HepG2 (cell line): ENCODE data around the gene TEX14. TPM values are rescaled to one million over a fixed set of nuclear protein-coding genes. Genes with fewer than 3 reads are reported as not detected.

ENCODE experiments used
- ATAC-seq: fragments of 200-7000 bp; cut with Tn5 transposase; 3 replicates; pipeline ENCODE4 v1.9.1; 2020; ENCODE audit warnings: mild to moderate bottlenecking, moderate library complexity
- BruUV-seq: library from RNA; stranded (reverse); fragments of 400-500 nt; replicated peaks from 2 replicates; lab custom pipeline; 2021; lab: Mats Ljungman, UMichigan
- CTCF ChIA-PET: fragments of 300-600 bp; formaldehyde crosslinking; extraction: SDS; loops from one replicate; lab custom pipeline; 2021; ENCODE audit warnings: low total read pairs, inconsistent platforms, low intra/inter-chr PET ratio; lab: Yijun Ruan, JAX
- POLR2A ChIA-PET: fragments of 350-600 bp; sonication (Branson Sonifier 250); formaldehyde crosslinking; loops from one replicate; lab custom pipeline; 2020; ENCODE audit warnings: antibody characterized with exemption, inconsistent platforms; lab: Yijun Ruan, JAX
- DNase-seq: peaks from one replicate; pipeline ENCODE4 v3.0.0-alpha.2; 2015; ENCODE audit warnings: low spot score
- FAIRE-seq: peaks from 3 replicates; lab custom pipeline; 2011; peaks lifted over from hg19 to GRCh38; lab: Jason Lieb, UNC
- H2AFZ ChIP-seq: one replicate; pipeline ENCODE4 v1.6.1; 2011; ENCODE audit warnings: low read length, inconsistent platforms
- H3K27ac ChIP-seq: fragments of 300-600 bp; 3 replicates; pipeline ENCODE4 v1.8.0; 2011; ENCODE audit warnings: mixed run types, mild to moderate bottlenecking, mixed read lengths, low read length, inconsistent platforms; ENCODE audit not compliant: insufficient read depth; ENCODE audit errors: extremely low read length
- H3K27me3 ChIP-seq, 2 experiments: fragments of 200-600 bp in 1 of 2; 2 replicates in 1 of 2; 3 replicates in 1 of 2; pipeline versions ENCODE4 v1.6.0 to v1.8.0; 2011; ENCODE audit warnings: low read length in 2 of 2, mild to moderate bottlenecking in 2 of 2, moderate library complexity in 2 of 2, inconsistent platforms in 1 of 2; ENCODE audit not compliant: insufficient read depth in 2 of 2, control insufficient read depth in 1 of 2
- H3K36me3 ChIP-seq, 2 experiments: fragments of 200-600 bp in 1 of 2; replicated peaks in 1 of 2; 2 replicates in 1 of 2; 3 replicates in 1 of 2; pipeline versions ENCODE4 v1.5.1 to v1.8.0; 2011; ENCODE audit warnings: low read length in 2 of 2, inconsistent platforms in 1 of 2; ENCODE audit not compliant: insufficient read depth in 2 of 2, control insufficient read depth in 1 of 2
- H3K4me1 ChIP-seq: 2 replicates; pipeline ENCODE4 v1.5.1; 2012; ENCODE audit warnings: low read length, inconsistent platforms; ENCODE audit not compliant: insufficient read depth
- H3K4me2 ChIP-seq: 2 replicates; pipeline ENCODE4 v1.6.0; 2011; ENCODE audit warnings: low read depth, low read length, inconsistent platforms
- H3K4me3 ChIP-seq, 3 experiments: fragments of 200-600 bp in 1 of 3; sonication (generic), shearing (Covaris generic) in 1 of 3; replicated peaks in 1 of 3; 2 replicates each; pipeline ENCODE4 v1.5.1; 2011 to 2016; ENCODE audit warnings: low read length in 3 of 3, inconsistent platforms in 2 of 3, low read depth in 2 of 3, mild to moderate bottlenecking in 2 of 3, control low read depth in 1 of 3, mixed read lengths in 1 of 3; ENCODE audit not compliant: insufficient read depth in 1 of 3
- H3K79me2 ChIP-seq: one replicate; pipeline ENCODE4 v1.6.1; 2011; ENCODE audit warnings: low read length, inconsistent platforms; ENCODE audit not compliant: insufficient read depth
- H3K9ac ChIP-seq: 2 replicates; pipeline ENCODE4 v1.6.0; 2011; ENCODE audit warnings: mild to moderate bottlenecking, low read depth, low read length, inconsistent platforms; ENCODE audit not compliant: insufficient read depth
- H3K9me3 ChIP-seq: 2 replicates; pipeline ENCODE4 v1.5.1; 2012; ENCODE audit warnings: mild to moderate bottlenecking, low read length
- H4K20me1 ChIP-seq: 2 replicates; pipeline ENCODE4 v1.6.0; 2011; ENCODE audit warnings: inconsistent platforms, mild to moderate bottlenecking, low read length, moderate library complexity; ENCODE audit not compliant: insufficient read depth
- CBFB ChIP-seq: sonication (generic); formaldehyde crosslinking; IDR thresholded peaks from 2 replicates; pipeline ENCODE4 v1.4.0; 2020; ENCODE audit warnings: missing genetic modification reagents
- HNRNPL ChIP-seq: fragments of 200-400 bp; formaldehyde crosslinking; IDR thresholded peaks from 2 replicates; pipeline ENCODE4 v1.6.1; 2017; ENCODE audit warnings: mild to moderate bottlenecking, low read depth, low read length
- KLF13 ChIP-seq: sonication (generic); formaldehyde crosslinking; IDR thresholded peaks from 2 replicates; pipeline ENCODE4 v1.4.0; 2020; ENCODE audit warnings: mild to moderate bottlenecking, missing genetic modification reagents
- MED8 ChIP-seq: sonication (generic); formaldehyde crosslinking; IDR thresholded peaks from 2 replicates; pipeline ENCODE4 v1.8.1; 2023; ENCODE audit warnings: mild to moderate bottlenecking, missing genetic modification reagents; ENCODE audit not compliant: insufficient replicate concordance
- NFIB ChIP-seq: sonication (generic); formaldehyde crosslinking; IDR thresholded peaks from 2 replicates; pipeline ENCODE4 v1.9.0; 2021; ENCODE audit warnings: missing genetic modification reagents, mild to moderate bottlenecking, borderline replicate concordance
- ONECUT2 ChIP-seq: sonication (generic); formaldehyde crosslinking; IDR thresholded peaks from 2 replicates; pipeline ENCODE4 v1.4.0; 2020; ENCODE audit warnings: missing genetic modification reagents
- PLRG1 ChIP-seq: fragments of 450-650 bp; conservative IDR thresholded peaks from 2 replicates; pipeline ENCODE4 v1.6.1; 2016
- RAD21 ChIP-seq: fragments of 450-650 bp; formaldehyde crosslinking; IDR thresholded peaks from 2 replicates; pipeline ENCODE4 v1.5.0; 2020; ENCODE audit warnings: mild to moderate bottlenecking
- RFX3 ChIP-seq: IDR thresholded peaks from 2 replicates; pipeline ENCODE4 v1.6.1; 2016; ENCODE audit warnings: missing biosample characterization, missing genetic modification reagents
- SSRP1 ChIP-seq: IDR thresholded peaks from 2 replicates; pipeline ENCODE4 v1.6.1; 2016; ENCODE audit warnings: control low read depth
- ZBTB3 ChIP-seq: sonication (generic); formaldehyde crosslinking; IDR thresholded peaks from 2 replicates; pipeline ENCODE4 v1.4.0; 2020; ENCODE audit warnings: low read depth, mild to moderate bottlenecking, moderate library complexity, missing genetic modification reagents, borderline replicate concordance
- ZNF253 ChIP-seq: sonication (generic); formaldehyde crosslinking; IDR thresholded peaks from 2 replicates; pipeline ENCODE4 v1.8.0; 2022; ENCODE audit warnings: mild to moderate bottlenecking, missing genetic modification reagents, borderline replicate concordance
- ZNF329 ChIP-seq: sonication (generic); formaldehyde crosslinking; IDR thresholded peaks from 2 replicates; pipeline ENCODE4 v1.9.0; 2021; ENCODE audit warnings: low read depth, mild to moderate bottlenecking, missing genetic modification reagents
- ZNF598 ChIP-seq: sonication (generic); formaldehyde crosslinking; IDR thresholded peaks from 2 replicates; pipeline ENCODE4 v1.5.1; 2020; ENCODE audit warnings: mild to moderate bottlenecking, missing genetic modification reagents, borderline replicate concordance
- ZNF749 ChIP-seq: sonication (generic); formaldehyde crosslinking; IDR thresholded peaks from 2 replicates; pipeline ENCODE4 v1.8.0; 2022; ENCODE audit warnings: mild to moderate bottlenecking, missing genetic modification reagents, moderate library complexity, borderline replicate concordance
- WGBS: methylation state at CpG from one replicate; pipeline ENCODE4 v1.1.6; 2017; ENCODE audit warnings: low lambda C conversion rate; 5-methylcytosine and 5-hydroxymethylcytosine counted together
- in situ Hi-C: cut with HindIII; loops from 2 replicates; pipeline ENCODE4 v1.10.0; 2017; ENCODE audit warnings: low pct_unique_long_range_greater_than_20kb; ENCODE audit not compliant: extremely low pct_ligation_motif_present
- intact Hi-C: fragments of 100-400 bp; cut with micrococcal nuclease; formaldehyde crosslinking; loops from one replicate; pipeline ENCODE4 v1.10.0; 2022; ENCODE audit not compliant: unreplicated experiment
- polyA plus RNA-seq, 8 experiments: library from polyadenylated mRNA; depleted of rRNA in 3 of 8; stranded (reverse) in 7 of 8; unstranded in 1 of 8; fragments of >200 nt; fragmentation: Illumina TruSeq in 4 of 8; extraction: Trizol in 4 of 8; gene quantifications; 2 replicates each; pipeline versions ENCODE4 v1.2.1 to v1.2.3, GENCODE V29; 2011 to 2016; ENCODE audit warnings: low read depth in 4 of 8, missing spikeins in 1 of 8, mixed read lengths in 1 of 8; ENCODE audit not compliant: insufficient read depth in 1 of 8
- total RNA-seq, 5 experiments: library from RNA; depleted of rRNA; stranded (reverse); fragments of >200 nt; fragmentation: Illumina TruSeq; extraction: Trizol; gene quantifications; 2 replicates each; pipeline ENCODE4 v1.2.3, GENCODE V29; 2016; ENCODE audit warnings: low read depth in 1 of 5

TEX14 gene
- total and polyA plus RNA-seq, 2 of the 13 experiments (the other 11 are each of a cell fraction or from before 2014, with no cell fraction given) = 0.04 to 0.07 TPM

DNA sequence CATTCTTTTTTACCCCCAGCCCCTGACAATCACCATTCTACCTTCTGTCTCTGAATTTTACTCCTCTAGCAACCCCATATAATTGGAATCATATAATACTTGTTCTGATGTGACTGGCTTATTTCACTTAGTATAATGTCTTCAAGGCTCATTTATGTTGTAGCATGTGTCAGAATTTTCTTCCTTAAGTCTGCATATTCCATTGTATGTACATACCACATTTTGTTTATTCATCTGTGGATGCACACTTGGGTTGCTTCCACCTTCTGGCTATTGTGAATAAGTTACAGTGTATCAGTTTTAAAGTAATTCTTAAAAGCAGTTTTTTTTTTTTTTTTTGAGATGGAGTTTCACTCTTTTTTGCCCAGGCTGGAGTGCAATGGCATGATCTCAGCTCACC, 39.1 kb upstream of the TEX14 start:
- Histone ChIP-seq H3K4me3 (no peak overlapping the region), H3K9me3 (no peaks in the 10 kb centered on the region), H3K9ac (no peak overlapping the region), H3K36me3 (no peaks in the 10 kb centered on the region)
- in situ Hi-C loops (no loop called here), intact Hi-C loops (no loop called here)
- CTCF ChIA-PET = no interaction called here
- TF ChIP-seq ONECUT2 (CRISPR knock-in tag) (no peak), HNRNPL (no peak), RAD21 (no peak), SSRP1 (no peak), PLRG1 (no peak), ZNF329 (CRISPR knock-in tag) (no peak)
- TF ChIP-seq, all 625 proteins: peak for 0
- Histone ChIP-seq H3K27ac (no peak overlapping the region), H4K20me1 (no peaks in the 10 kb centered on the region), H3K79me2 (no peaks in the 10 kb centered on the region), H3K27me3 (no peaks in the 10 kb centered on the region), H2AFZ (no peak overlapping the region), H3K4me2 (no peak overlapping the region), H3K4me1 (no peaks in the 10 kb centered on the region)
- POLR2A ChIA-PET = no interaction called here
- DNase-seq (no peak), ATAC-seq (no peak), FAIRE-seq (no peak)
- no TSS peak for BruUV-seq

DNA sequence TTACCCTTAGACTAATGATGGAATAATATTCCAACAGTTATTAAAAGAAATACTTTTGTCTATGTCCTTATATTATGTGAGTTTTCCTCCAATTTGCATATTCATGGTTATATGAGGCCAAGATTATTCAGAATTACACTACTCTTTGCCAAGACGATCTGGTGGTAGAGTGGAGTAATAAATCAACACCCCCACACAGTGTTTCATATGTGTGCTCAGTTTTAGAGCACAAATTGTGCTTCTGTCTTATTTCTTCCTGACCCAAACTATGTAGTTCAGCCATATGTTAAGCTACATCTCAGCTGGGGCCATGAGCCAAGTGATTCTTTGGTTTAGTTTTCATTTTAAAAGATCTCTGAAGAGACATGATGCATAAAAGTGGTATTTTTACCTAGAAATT, 37.0 kb upstream of the TEX14 start:
- ATAC-seq (no peak), DNase-seq (no peak), FAIRE-seq (no peak)
- POLR2A ChIA-PET = no interaction called here
- Histone ChIP-seq H3K4me2 (no peak overlapping the region), H3K4me3 (no peak overlapping the region), H4K20me1 (no peaks in the 10 kb centered on the region), H3K9ac (no peak overlapping the region), H3K79me2 (no peaks in the 10 kb centered on the region), H2AFZ (no peak overlapping the region), H3K9me3 (no peaks in the 10 kb centered on the region), H3K4me1 (no peaks in the 10 kb centered on the region), H3K27me3 (no peaks in the 10 kb centered on the region; a peak in 1 of 5 replicates), H3K27ac (no peak overlapping the region), H3K36me3 (no peaks in the 10 kb centered on the region)
- in situ Hi-C loops (no loop called here), intact Hi-C loops (no loop called here)
- CTCF ChIA-PET = no interaction called here
- TF ChIP-seq ZBTB3 (CRISPR knock-in tag) (no peak), KLF13 (CRISPR knock-in tag) (no peak), ZNF253 (CRISPR knock-in tag) (no peak), NFIB (no peak), ZNF749 (no peak), RFX3 (CRISPR knock-in tag) (no peak), CBFB (CRISPR knock-in tag) (no peak), ZNF598 (no peak), MED8 (CRISPR knock-in tag) (no peak)
- no TSS peak for BruUV-seq
- 74% methylated on average over 1 of the region's 1 CpG for WGBS
